Smooth muscle cell (in vitro differentiated cells): ENCODE results near the gene ADCY9. TPM values are rescaled to one million over a fixed set of nuclear protein-coding genes. Genes with fewer than 3 reads are reported as not detected.

ENCODE experiments used
- DNase-seq: peaks from one replicate; lab custom pipeline; 2025; ENCODE audit not compliant: unreplicated experiment; lab: John Stamatoyannopoulos, UW
- H2AFZ ChIP-seq: fragments of 200-600 bp; sonication (generic); 2 replicates; pipeline ENCODE4 v1.6.0; 2016; ENCODE audit warnings: antibody characterized with exemption, low read depth, mild to moderate bottlenecking
- H3F3A ChIP-seq: fragments of 200-600 bp; sonication (generic); 2 replicates; pipeline ENCODE4 v1.6.0; 2017; ENCODE audit warnings: antibody characterized with exemption, low read depth
- H3K27ac ChIP-seq: fragments of 200-600 bp; sonication (generic); 2 replicates; pipeline ENCODE4 v1.5.1; 2016; ENCODE audit warnings: low read depth, mild to moderate bottlenecking
- H3K27me3 ChIP-seq: fragments of 200-600 bp; sonication (generic); 2 replicates; pipeline ENCODE4 v1.6.1; 2016; ENCODE audit warnings: low read depth, mild to moderate bottlenecking
- H3K36me3 ChIP-seq: fragments of 200-600 bp; sonication (generic); 2 replicates; pipeline ENCODE4 v1.5.1; 2016; ENCODE audit warnings: low read depth
- H3K4me1 ChIP-seq: fragments of 200-600 bp; sonication (generic); 2 replicates; pipeline ENCODE4 v1.5.1; 2016; ENCODE audit warnings: low read depth
- H3K4me2 ChIP-seq: fragments of 200-600 bp; sonication (generic); 2 replicates; pipeline ENCODE4 v1.6.0; 2016; ENCODE audit warnings: mild to moderate bottlenecking
- H3K4me3 ChIP-seq: fragments of 200-600 bp; sonication (generic); 2 replicates; pipeline ENCODE4 v1.5.1; 2016; ENCODE audit warnings: mild to moderate bottlenecking
- H3K79me2 ChIP-seq: fragments of 200-600 bp; sonication (generic); 2 replicates; pipeline ENCODE4 v1.6.0; 2016; ENCODE audit warnings: low read depth, mild to moderate bottlenecking
- H3K9ac ChIP-seq: fragments of 200-600 bp; sonication (generic); 2 replicates; pipeline ENCODE4 v1.6.0; 2016; ENCODE audit warnings: low read depth
- H3K9me3 ChIP-seq: fragments of 200-600 bp; sonication (generic); replicated peaks from 2 replicates; pipeline ENCODE4 v1.5.1; 2016; ENCODE audit warnings: low read depth
- H4K20me1 ChIP-seq: fragments of 200-600 bp; sonication (generic); 2 replicates; pipeline ENCODE4 v1.6.0; 2016; ENCODE audit warnings: low read depth
- WGBS: methylation state at CpG from one replicate; pipeline ENCODE4 v1.1.7; 2016; ENCODE audit warnings: low lambda C conversion rate; 5-methylcytosine and 5-hydroxymethylcytosine counted together
- polyA plus RNA-seq: library from polyadenylated mRNA; unstranded; fragments of >200 nt; fragmentation: Nextera tagmentation; extraction: Ambion mirVana; gene quantifications from 2 replicates; pipeline ENCODE4 v1.2.1, GENCODE V29; 2016
- total RNA-seq: library from RNA; depleted of rRNA; stranded (reverse); fragments of >200 nt; gene quantifications from 2 replicates; pipeline ENCODE4 v1.2.3, GENCODE V29; 2014
- TF ChIP-seq, protein P1 (sequence below): fragments of 200-600 bp; sonication (generic); IDR thresholded peaks from 2 replicates; pipeline ENCODE4 v1.5.1; 2017; ENCODE audit warnings: borderline replicate concordance, mild to moderate bottlenecking, antibody characterized with exemption; ENCODE audit not compliant: insufficient read depth, poor library complexity, severe bottlenecking

Gene ADCY9
- total and polyA plus RNA-seq, 2 experiments from 2014 or later, result 7.2 to 8.9 TPM

GRCh38 chr16:4070936-4071335 lies 45.3 kb downstream of the ADCY9 start:
- Histone ChIP-seq H3F3A (no peaks in the 10 kb centered on the region), H2AFZ (no peak overlapping the region), H3K79me2 (no peaks in the 10 kb centered on the region), H3K27ac (no peak overlapping the region), H3K36me3 (no peaks in the 10 kb centered on the region), H4K20me1 (no peaks in the 10 kb centered on the region), H3K27me3 (no peaks in the 10 kb centered on the region), H3K4me3 (no peak overlapping the region), H3K4me1 (no peaks in the 10 kb centered on the region), H3K4me2 (no peak overlapping the region), H3K9me3 (no peaks in the 10 kb centered on the region), H3K9ac (no peak overlapping the region)
- 97% methylated on average over 10 of the region's 10 CpGs for WGBS
- TF ChIP-seq, protein P1, sequence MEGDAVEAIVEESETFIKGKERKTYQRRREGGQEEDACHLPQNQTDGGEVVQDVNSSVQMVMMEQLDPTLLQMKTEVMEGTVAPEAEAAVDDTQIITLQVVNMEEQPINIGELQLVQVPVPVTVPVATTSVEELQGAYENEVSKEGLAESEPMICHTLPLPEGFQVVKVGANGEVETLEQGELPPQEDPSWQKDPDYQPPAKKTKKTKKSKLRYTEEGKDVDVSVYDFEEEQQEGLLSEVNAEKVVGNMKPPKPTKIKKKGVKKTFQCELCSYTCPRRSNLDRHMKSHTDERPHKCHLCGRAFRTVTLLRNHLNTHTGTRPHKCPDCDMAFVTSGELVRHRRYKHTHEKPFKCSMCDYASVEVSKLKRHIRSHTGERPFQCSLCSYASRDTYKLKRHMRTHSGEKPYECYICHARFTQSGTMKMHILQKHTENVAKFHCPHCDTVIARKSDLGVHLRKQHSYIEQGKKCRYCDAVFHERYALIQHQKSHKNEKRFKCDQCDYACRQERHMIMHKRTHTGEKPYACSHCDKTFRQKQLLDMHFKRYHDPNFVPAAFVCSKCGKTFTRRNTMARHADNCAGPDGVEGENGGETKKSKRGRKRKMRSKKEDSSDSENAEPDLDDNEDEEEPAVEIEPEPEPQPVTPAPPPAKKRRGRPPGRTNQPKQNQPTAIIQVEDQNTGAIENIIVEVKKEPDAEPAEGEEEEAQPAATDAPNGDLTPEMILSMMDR, result no peak
- DNase-seq, result no peak

GRCh38 chr16:4067262-4068001 lies 48.8 kb downstream of the ADCY9 start:
- no peak for DNase-seq
- H2AFZ ChIP-seq, result no peak overlapping the region
- TF ChIP-seq, protein P1, result no peak
- H3K27ac ChIP-seq, result no peak overlapping the region
- H3K4me1 ChIP-seq, result no peaks in the 10 kb centered on the region
- H3K4me2 ChIP-seq, result no peak overlapping the region
- peaks cover 7% of the 10 kb centered on the region for H3K79me2 ChIP-seq
- no peak overlapping the region for H3K9ac ChIP-seq
- H3K27me3 ChIP-seq, result no peaks in the 10 kb centered on the region
- H3K9me3 ChIP-seq, result no peaks in the 10 kb centered on the region
- no peaks in the 10 kb centered on the region for H4K20me1 ChIP-seq
- no peak overlapping the region for H3K4me3 ChIP-seq
- WGBS, result 93% methylated on average over 6 of the region's 6 CpGs
- H3K36me3 ChIP-seq, result no peaks in the 10 kb centered on the region
- no peaks in the 10 kb centered on the region for H3F3A ChIP-seq

DNA sequence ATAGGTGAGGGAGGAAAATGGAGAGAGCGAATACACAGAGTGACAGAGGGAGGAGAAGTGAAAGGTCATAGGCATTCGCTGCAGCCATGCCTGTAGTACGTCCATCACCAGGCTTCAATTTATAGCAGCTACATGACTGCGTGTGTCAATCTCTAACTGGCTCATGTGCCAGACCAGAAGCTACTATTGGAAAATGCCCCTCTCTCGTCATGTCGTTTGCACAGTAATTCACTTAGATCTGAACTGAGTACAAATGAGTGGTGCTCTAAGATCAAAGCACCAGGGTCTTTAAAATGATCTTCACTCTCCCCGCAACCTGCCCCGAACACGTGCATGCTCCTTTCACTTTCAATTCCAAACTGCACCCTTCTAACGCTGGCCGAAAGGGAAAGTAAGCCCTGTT lies 51.3 kb downstream of the ADCY9 start:
- 88% methylated on average over 11 of the region's 11 CpGs for WGBS
- no peaks in the 10 kb centered on the region for H4K20me1 ChIP-seq
- H3F3A ChIP-seq, result no peaks in the 10 kb centered on the region
- H3K27ac ChIP-seq, result no peak overlapping the region
- H3K36me3 ChIP-seq, result peaks cover 6% of the 10 kb centered on the region
- H3K4me3 ChIP-seq, result no peak overlapping the region
- peaks cover 14% of the 10 kb centered on the region for H3K9me3 ChIP-seq
- H2AFZ ChIP-seq, result no peak overlapping the region
- DNase-seq, result no peak
- no peaks in the 10 kb centered on the region for H3K4me1 ChIP-seq
- no peaks in the 10 kb centered on the region for H3K27me3 ChIP-seq
- no peak overlapping the region for H3K4me2 ChIP-seq
- H3K79me2 ChIP-seq, result peaks cover 7% of the 10 kb centered on the region
- H3K9ac ChIP-seq, result no peak overlapping the region
- TF ChIP-seq, protein P1, result no peak
